Measurements from ENCODE around the gene FIZ1.

DNA sequence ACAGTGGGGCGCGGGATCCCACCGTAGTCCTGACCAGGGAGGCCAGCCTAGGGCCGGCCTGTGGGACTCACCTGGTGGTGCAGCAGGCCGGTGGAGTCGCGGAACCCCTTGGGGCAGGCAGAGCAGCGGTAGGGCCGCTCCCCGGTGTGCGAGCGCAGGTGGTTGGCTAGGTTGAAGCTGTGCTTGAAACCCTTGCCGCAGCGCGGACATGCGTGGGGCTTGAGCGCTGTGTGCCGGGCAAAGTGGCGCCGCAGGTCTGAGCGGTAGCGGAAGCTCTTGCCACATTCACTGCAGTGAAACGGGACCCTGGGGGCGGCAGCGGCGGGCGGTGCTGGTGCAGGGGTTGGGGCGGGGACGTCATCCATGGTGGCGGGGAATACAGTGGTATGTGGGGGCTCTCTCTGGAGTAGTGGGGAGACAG lies 1.8 kb downstream of the FIZ1 start:
- TF ChIP-seq YY1 (IDR thresholded peaks at IDR 0.05; ENCODE audit: insufficient read depth, insufficient read length) (no peak), ZNF274 (IDR thresholded peaks at IDR 0.05; ENCODE audit: low read depth, low read length) (no peak), SUZ12 (IDR thresholded peaks at IDR 0.05; ENCODE audit: extremely low read depth, insufficient read depth, insufficient read length) (no peak)

Measured in NT2/D1 (cell line).